ENCODE data around the gene NAV2. TPM values are rescaled to one million over a fixed set of nuclear protein-coding genes. Genes with fewer than 3 reads are reported as not detected.

The NAV2 gene
- polyA plus RNA-seq, 3 donors, result not detected

DNA sequence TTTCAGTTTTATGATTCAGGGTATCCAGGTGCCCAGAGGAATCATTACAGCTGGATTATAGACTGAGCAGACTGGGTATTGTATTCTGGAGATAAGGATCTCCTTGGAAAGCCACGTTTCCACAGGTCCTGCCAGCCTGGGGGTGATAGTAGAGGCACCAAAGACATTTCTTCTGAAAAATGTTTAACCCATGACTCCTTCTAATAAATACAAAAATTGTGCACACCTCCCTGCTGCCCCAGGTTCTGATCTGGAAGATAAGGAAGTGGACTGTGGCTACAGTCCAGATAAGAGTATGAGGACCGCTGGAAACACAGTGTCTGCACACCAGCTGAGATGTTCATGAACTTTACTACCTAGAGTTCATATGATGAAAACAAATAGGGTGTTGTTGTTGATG is 255.2 kb downstream of the NAV2 start:
- WGBS (ENCODE audit: insufficient coverage), result 67% methylated on average over 1 of the region's 2 CpGs
- H4K20me1 ChIP-seq (ENCODE audit: insufficient read depth, low read length), result no peaks in the 10 kb centered on the region
- H3K4me1 ChIP-seq (ENCODE audit: control insufficient read depth in 1 of 2, insufficient read depth in 2 of 2, low read length in 2 of 2), result no peaks in the 10 kb centered on the region
- no peaks in the 10 kb centered on the region for H3K79me2 ChIP-seq (ENCODE audit: insufficient read depth, low read length)
- Mint-ChIP-seq H3K4me3 (no peak overlapping the region), H3K36me3 (no peaks in the 10 kb centered on the region), H3K4me1 (no peaks in the 10 kb centered on the region), H3K27ac (no peak overlapping the region), H3K27me3 (ENCODE audit: low read depth in 3 of 3) (peaks cover 4 to 13% (median 7%) of the 10 kb centered on the region in 3 donors), H3K9me3 (peaks cover 0 to 5% (median 0%) of the 10 kb centered on the region in 7 donors)
- H3K27me3 ChIP-seq (ENCODE audit: control insufficient read depth in 2 of 2, insufficient read depth in 2 of 2, low read length in 2 of 2), result peaks cover 0 to 2% of the 10 kb centered on the region in 2 donors
- H3K27ac ChIP-seq (ENCODE audit: low read depth in 1 of 2, low read length in 2 of 2), result no peak overlapping the region
- TF ChIP-seq, protein P1, sequence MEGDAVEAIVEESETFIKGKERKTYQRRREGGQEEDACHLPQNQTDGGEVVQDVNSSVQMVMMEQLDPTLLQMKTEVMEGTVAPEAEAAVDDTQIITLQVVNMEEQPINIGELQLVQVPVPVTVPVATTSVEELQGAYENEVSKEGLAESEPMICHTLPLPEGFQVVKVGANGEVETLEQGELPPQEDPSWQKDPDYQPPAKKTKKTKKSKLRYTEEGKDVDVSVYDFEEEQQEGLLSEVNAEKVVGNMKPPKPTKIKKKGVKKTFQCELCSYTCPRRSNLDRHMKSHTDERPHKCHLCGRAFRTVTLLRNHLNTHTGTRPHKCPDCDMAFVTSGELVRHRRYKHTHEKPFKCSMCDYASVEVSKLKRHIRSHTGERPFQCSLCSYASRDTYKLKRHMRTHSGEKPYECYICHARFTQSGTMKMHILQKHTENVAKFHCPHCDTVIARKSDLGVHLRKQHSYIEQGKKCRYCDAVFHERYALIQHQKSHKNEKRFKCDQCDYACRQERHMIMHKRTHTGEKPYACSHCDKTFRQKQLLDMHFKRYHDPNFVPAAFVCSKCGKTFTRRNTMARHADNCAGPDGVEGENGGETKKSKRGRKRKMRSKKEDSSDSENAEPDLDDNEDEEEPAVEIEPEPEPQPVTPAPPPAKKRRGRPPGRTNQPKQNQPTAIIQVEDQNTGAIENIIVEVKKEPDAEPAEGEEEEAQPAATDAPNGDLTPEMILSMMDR (IDR thresholded peaks at IDR 0.05), result no peak
- intact Hi-C loops (cut with micrococcal nuclease), result no loop called here
- no peak overlapping the region for H3K9ac ChIP-seq (ENCODE audit: insufficient read depth, low read length, poor library complexity, severe bottlenecking)
- DNase-seq, result no peak
- H3K36me3 ChIP-seq (replicated peaks in 1 of 2; ENCODE audit: control insufficient read depth in 1 of 2, insufficient read depth in 2 of 2, low read length in 2 of 2), result no peaks in the 10 kb centered on the region
- H3K9me3 ChIP-seq (replicated peaks in 1 of 2; ENCODE audit: control insufficient read depth in 1 of 2, insufficient read depth in 1 of 2, low read length in 2 of 2), result no peaks in the 10 kb centered on the region
- H3K4me3 ChIP-seq (replicated peaks in 1 of 3; ENCODE audit: low read depth in 2 of 3, low read length in 3 of 3), result no peak overlapping the region
- H2AFZ ChIP-seq (ENCODE audit: insufficient read depth, low read depth, low read length, poor library complexity, severe bottlenecking), result no peak overlapping the region
- no peak overlapping the region for H3K4me2 ChIP-seq (replicated peaks; ENCODE audit: extremely low read depth, low read length, poor library complexity, severe bottlenecking)

DNA sequence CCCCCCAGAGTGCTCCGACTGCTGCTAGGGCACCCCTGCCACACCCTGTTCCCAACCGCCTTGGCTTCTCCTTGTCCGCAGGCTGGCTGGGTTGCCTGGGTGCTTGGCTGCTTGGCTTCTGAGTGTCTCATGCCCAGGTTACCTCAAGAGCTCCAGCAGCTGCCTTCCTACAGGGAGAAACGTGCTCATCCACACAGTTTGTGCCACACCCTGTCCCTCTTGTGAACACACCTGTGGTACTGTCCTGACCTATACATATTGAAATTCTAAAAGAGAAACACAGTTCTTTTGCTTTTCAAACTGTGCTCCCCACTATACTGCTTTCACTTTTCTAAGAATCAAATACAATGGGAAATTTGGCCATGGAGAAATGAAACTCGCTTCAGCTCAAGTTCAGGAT is 256.2 kb downstream of the NAV2 start:
- intact Hi-C loops (cut with micrococcal nuclease), result no loop called here
- WGBS (ENCODE audit: insufficient coverage), result 92% methylated on average over 4 of the region's 5 CpGs
- H3K9me3 Mint-ChIP-seq, result peaks cover 0 to 5% (median 0%) of the 10 kb centered on the region in 7 donors

More for the DNA sequence above, 256.2 kb downstream of the NAV2 start:
- Histone ChIP-seq H3K36me3 (replicated peaks in 1 of 2; ENCODE audit: control insufficient read depth in 1 of 2, insufficient read depth in 2 of 2, low read length in 2 of 2) (no peaks in the 10 kb centered on the region), H3K27me3 (ENCODE audit: control insufficient read depth in 2 of 2, insufficient read depth in 2 of 2, low read length in 2 of 2) (no peaks in the 10 kb centered on the region), H3K79me2 (ENCODE audit: insufficient read depth, low read length) (no peaks in the 10 kb centered on the region), H3K9ac (ENCODE audit: insufficient read depth, low read length, poor library complexity, severe bottlenecking) (no peak overlapping the region), H4K20me1 (ENCODE audit: insufficient read depth, low read length) (no peaks in the 10 kb centered on the region), H3K9me3 (replicated peaks in 1 of 2; ENCODE audit: control insufficient read depth in 1 of 2, insufficient read depth in 1 of 2, low read length in 2 of 2) (no peaks in the 10 kb centered on the region), H3K4me1 (ENCODE audit: control insufficient read depth in 1 of 2, insufficient read depth in 2 of 2, low read length in 2 of 2) (no peaks in the 10 kb centered on the region), H2AFZ (ENCODE audit: insufficient read depth, low read depth, low read length, poor library complexity, severe bottlenecking) (no peak overlapping the region), H3K27ac (ENCODE audit: low read depth in 1 of 2, low read length in 2 of 2) (no peak overlapping the region), H3K4me2 (replicated peaks; ENCODE audit: extremely low read depth, low read length, poor library complexity, severe bottlenecking) (no peak overlapping the region), H3K4me3 (replicated peaks in 1 of 3; ENCODE audit: low read depth in 2 of 3, low read length in 3 of 3) (no peak overlapping the region)
- TF ChIP-seq, protein P1 (IDR thresholded peaks at IDR 0.05), result no peak
- Mint-ChIP-seq H3K36me3 (no peaks in the 10 kb centered on the region), H3K4me3 (no peak overlapping the region), H3K27ac (no peak overlapping the region), H3K27me3 (ENCODE audit: low read depth in 3 of 3) (peaks cover 2 to 8% (median 7%) of the 10 kb centered on the region in 3 donors), H3K4me1 (no peaks in the 10 kb centered on the region)
- no peak for DNase-seq

Data from CD14-positive monocyte (primary cell).